IPS-NIHi11 (cell line): ENCODE results near the gene EYA4.

Experiments
- DNase-seq: peaks from one replicate; pipeline ENCODE4 v3.0.0; 2012; ENCODE audit warnings: mixed read lengths, low spot score

Gene EYA4

DNA sequence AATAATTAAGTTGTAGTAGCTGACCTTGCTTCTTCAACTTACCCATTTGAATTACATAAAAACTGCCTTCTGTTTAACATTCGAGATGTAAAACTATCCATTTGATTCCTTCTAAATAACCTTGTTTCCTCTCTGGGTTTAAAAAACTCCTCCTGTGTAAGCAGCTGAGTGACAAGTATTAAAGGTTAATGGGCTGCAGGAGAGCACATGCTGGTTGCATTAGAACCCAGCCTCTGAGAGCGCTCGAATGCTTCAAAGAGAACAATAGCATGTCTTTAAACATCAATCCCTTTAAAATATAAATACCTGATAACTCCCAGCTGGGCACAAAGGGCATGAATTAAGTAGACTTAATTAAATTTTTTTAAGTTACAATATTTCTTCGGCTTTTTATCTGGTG lies 215.8 kb downstream of the EYA4 start:
- peak; percentile 31 for DNase-seq

- DNase-seq, result no peak
Observed at GRCh38 chr6:133460101-133460500, 218.9 kb downstream of the EYA4 start.

GRCh38 chr6:133463790-133464189 lies 222.6 kb downstream of the EYA4 start:
- no peak for DNase-seq

GRCh38 chr6:133466680-133467079 lies 225.5 kb downstream of the EYA4 start:
- DNase-seq, result no peak

- DNase-seq, result no peak
Observed at GRCh38 chr6:133467231-133467981, 226.2 kb downstream of the EYA4 start.

DNA sequence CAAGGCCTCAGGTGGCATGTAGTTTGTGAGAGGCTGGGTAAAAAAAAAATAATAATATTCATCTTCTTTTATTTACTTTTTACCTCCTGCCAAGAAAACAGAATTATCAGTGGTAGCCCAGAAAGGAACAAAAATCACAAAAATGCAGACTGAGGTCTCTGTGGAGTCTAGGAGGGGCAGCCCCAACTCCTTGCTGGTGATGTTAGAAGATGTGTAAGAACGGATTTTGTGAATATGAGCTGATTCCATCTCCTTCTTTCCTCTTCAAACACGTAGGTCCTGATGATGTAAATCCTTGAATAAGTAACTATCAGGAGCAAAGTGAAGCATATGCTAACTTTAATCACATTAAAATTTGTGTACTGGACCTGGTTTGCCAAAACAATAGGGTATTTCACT lies 226.8 kb downstream of the EYA4 start:
- no peak for DNase-seq

DNA sequence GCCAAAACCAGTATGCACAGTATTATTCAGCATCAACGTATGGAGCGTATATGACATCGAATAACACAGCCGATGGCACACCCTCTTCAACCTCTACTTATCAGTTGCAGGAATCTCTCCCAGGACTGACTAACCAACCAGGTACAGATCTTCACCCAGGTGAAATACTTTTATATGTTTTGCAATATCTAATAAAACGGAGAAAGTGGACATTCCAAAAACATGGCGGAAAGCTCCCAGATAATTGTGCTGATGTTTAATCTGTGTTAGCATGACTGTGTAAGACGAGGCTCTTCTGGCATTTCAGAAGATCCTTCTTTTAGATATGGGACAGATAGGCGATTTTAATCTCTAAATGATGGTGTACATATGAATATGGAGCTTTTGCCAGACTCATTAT lies 227.4 kb downstream of the EYA4 start:
- DNase-seq, result no peak

DNA sequence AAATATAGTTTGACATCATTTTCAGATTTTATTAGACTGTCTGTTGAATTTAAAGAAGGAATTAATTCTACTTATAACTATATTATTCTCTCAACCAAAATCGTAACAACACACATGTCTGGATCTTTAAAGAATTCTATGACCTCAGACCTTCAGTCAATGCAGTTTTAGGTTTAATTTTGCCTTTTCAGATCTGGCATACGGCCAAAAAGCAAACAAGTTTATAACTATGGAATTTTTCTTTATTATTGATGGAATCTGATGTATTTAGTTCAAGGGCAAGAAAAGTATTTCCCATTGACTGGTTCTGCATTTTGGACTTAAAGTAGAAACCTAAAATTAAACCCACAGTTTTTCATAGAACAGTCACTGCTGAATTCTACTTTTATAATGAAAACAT lies 233.4 kb downstream of the EYA4 start:
- no peak for DNase-seq

DNA sequence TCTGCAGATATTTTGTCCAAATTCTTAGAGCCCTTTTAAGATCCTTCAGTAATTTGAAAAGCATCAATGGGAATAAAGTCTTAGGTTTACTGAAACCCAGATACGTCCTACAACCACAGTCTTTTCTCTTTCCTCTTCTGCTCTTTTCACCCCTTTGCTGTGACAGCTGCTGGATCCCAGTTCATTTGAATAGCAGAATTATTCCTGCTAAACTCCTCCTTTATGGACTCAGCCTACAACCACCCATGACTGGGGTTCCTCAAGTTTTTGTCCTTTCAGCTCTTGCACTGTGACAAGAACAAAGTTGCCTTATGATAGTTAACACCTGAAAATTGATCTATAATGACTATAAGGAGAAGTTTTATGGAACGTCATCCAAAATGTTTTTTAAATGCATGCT lies 237.5 kb downstream of the EYA4 start:
- no peak for DNase-seq

- DNase-seq, result no peak
Observed at GRCh38 chr6:133487174-133487573, 246.0 kb downstream of the EYA4 start.

GRCh38 chr6:133495205-133495903 lies 254.2 kb downstream of the EYA4 start:
- no peak for DNase-seq

DNA sequence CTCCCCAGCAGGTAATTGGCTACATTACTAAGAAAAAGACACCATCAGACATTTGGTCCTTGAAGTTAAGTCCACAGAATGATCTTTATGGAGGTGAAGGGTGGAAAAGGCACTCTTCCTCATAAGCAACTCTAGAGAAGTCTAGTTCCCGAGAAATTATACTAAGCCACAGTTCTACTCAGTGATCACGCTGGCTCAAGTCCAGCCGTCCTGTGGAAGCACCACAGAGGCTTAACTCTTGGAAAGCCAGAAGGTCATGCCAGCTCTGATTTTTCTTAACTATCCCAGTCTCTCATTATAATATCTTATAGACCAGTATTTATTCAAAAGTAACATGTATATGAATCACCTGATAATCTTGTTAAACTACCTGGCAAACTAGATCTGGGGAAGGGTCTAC lies 258.5 kb downstream of the EYA4 start:
- DNase-seq, result no peak

GRCh38 chr6:133501675-133502270 lies 260.6 kb downstream of the EYA4 start:
- no peak for DNase-seq

DNA sequence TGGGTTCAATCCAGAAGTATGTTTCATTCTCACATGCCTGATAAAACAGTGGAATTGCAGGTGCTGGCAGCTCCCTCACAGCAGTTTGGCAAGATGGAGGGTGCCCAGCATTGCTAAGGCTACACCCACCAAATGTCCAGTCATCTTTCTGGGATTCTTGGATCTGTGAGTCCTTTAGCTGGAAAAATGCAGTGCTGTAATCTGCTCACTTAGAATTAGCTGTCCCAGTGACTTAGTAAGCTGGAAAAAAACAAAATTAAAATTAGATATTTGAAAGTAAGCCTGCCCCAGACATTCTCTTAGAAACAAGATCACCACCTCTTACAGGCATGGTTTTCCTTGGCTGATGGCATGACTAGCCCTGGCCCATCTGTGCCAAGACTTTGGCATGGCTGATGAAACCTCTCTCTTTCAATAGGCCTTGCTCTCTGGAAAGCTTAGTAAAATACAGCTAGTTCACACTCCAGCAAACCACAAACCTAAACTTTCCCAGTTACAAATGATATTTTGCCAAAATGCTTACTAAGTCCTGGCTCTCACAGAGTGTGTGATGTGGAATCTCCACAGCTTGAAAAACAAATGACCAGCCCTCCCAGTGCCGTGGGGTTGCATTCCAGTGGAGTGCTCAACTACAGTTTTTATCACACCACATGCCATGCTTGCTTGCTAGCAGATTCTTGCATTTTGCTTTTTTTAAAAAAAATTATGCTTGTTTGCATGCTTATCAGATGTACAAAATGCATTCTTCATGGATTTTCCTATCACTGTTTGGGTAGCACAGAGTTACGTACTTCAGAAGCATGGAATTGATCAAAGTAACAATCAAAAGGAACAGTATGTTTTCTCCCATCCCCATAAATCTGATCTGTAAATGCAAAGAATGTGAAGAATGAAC lies 261.5 kb downstream of the EYA4 start:
- peak; percentile 9 for DNase-seq

GRCh38 chr6:133503336-133503729 lies 262.2 kb downstream of the EYA4 start:
- no peak for DNase-seq

GRCh38 chr6:133504158-133504557 lies 263.0 kb downstream of the EYA4 start:
- no peak for DNase-seq

- DNase-seq, result no peak
Observed at GRCh38 chr6:133504761-133505160, 263.6 kb downstream of the EYA4 start.

- no peak for DNase-seq
Observed at GRCh38 chr6:133505681-133506080, 264.5 kb downstream of the EYA4 start.

- peak; percentile 36 for DNase-seq
Observed at GRCh38 chr6:133512410-133513016, 271.4 kb downstream of the EYA4 start.

- DNase-seq, result no peak
Observed at GRCh38 chr6:133523816-133524215, 282.7 kb downstream of the EYA4 start.

DNA sequence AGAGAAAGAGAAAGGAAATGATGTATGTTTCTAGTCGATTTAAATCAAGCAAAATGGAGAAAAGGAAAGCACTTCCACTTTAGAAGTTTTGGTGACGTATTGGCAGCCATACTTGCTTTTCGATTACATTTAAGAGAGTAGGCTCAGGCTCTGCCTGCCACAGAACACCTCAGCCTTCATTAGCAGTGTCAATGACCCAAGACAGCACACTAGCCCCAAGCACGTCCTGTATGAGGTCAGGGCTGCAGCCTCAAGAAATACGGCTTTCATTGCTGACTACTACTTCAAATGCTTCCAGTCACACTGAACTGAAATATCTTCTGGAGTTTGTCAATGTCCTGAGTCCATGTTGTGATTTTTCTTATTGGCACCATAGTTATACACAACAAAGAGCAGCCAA lies 285.3 kb downstream of the EYA4 start:
- no peak for DNase-seq

DNA sequence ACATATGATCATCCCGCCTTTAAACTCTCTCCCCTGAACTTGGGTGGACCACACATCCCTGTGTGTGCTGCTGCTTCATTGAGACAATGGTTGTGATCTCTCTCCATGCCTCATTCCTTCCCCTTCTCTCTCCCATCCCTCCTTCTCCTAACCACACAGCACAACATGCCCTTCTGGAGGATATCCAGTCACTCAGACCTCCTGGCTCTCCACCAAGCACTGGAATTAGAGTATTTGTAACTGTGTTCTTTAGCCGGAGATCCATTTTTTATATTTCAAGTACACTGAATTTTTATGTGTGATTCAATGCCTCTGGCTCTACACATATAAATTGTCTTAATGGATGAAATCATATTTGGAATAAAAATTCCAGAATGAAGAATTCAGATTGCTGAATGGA lies 287.4 kb downstream of the EYA4 start:
- no peak for DNase-seq
